Measurements from ENCODE around the gene IQGAP1.

IQGAP1 gene

GRCh38 chr15:90376789-90377188 lies 11.3 kb upstream of the IQGAP1 start:
- TF ChIP-seq CTCF (IDR thresholded peaks at IDR 0.05; ENCODE audit: insufficient read depth, missing control alignments) = no peak
- DNase-seq (ENCODE audit: insufficient read length, low spot score) (no peak), FAIRE-seq (no peak)

- no peak for DNase-seq (ENCODE audit: insufficient read length, low spot score)
- no peak for TF ChIP-seq CTCF (IDR thresholded peaks at IDR 0.05; ENCODE audit: insufficient read depth, missing control alignments)
- no peak for FAIRE-seq
Measured at GRCh38 chr15:90379263-90379662, 8.8 kb upstream of the IQGAP1 start.

- no peak for FAIRE-seq
- TF ChIP-seq CTCF (IDR thresholded peaks at IDR 0.05; ENCODE audit: insufficient read depth, missing control alignments) = no peak
- no peak for DNase-seq (ENCODE audit: insufficient read length, low spot score)
Measured at GRCh38 chr15:90381515-90381914, 6.5 kb upstream of the IQGAP1 start.

- no peak for TF ChIP-seq CTCF (IDR thresholded peaks at IDR 0.05; ENCODE audit: insufficient read depth, missing control alignments)
- DNase-seq (ENCODE audit: insufficient read length, low spot score) = no peak
- no peak for FAIRE-seq
Measured at GRCh38 chr15:90382320-90382719, 5.7 kb upstream of the IQGAP1 start.

GRCh38 chr15:90386221-90386620 lies 1.8 kb upstream of the IQGAP1 start:
- DNase-seq (ENCODE audit: insufficient read length, low spot score) (no peak), FAIRE-seq (no peak)
- no peak for TF ChIP-seq CTCF (IDR thresholded peaks at IDR 0.05; ENCODE audit: insufficient read depth, missing control alignments)

GRCh38 chr15:90388462-90389380 lies 679 bp downstream of the IQGAP1 start:
- no peak for DNase-seq (ENCODE audit: insufficient read length, low spot score)
- no peak for TF ChIP-seq CTCF (IDR thresholded peaks at IDR 0.05; ENCODE audit: insufficient read depth, missing control alignments)
- FAIRE-seq = no peak

GRCh38 chr15:90389513-90389912 lies 1.5 kb downstream of the IQGAP1 start:
- no peak for FAIRE-seq

More at GRCh38 chr15:90389513-90389912, 1.5 kb downstream of the IQGAP1 start:
- DNase-seq (ENCODE audit: insufficient read length, low spot score) = no peak
- no peak for TF ChIP-seq CTCF (IDR thresholded peaks at IDR 0.05; ENCODE audit: insufficient read depth, missing control alignments)

Data from D721Med (cell line).